Skin of body (tissue), 2 donors: ENCODE results near the gene CLSTN2. TPM values are rescaled to one million over a fixed set of nuclear protein-coding genes. Genes with fewer than 3 reads are reported as not detected.

Source experiments
- DNase-seq: peaks from one replicate; lab custom pipeline; 2025; lab: John Stamatoyannopoulos, UW
- total RNA-seq: library from RNA; depleted of rRNA; stranded (reverse); fragments of >200 nt; gene quantifications from one replicate; pipeline ENCODE4 v1.2.3, GENCODE V29; 2014

Gene CLSTN2
- total RNA-seq, 1 donor from 2014 or later, result 2.9 TPM

DNA sequence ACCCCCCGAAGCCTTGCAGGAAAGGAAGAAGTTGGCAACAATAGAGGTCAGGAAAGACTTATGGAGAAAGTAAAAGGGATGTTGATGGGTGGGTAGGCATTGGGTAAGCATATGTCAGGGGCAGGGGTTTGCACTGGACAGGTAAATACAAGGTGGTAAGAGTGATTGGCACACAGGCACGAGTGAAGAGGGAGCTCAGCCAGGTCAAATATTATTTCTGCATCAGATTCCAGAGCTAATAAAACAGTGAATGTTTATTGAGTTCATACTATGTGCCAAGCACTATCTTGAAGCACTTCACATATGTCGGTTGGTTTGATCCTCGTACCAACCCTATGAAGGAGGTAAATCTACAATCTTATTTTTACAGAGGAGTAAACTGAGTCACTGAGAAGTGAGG is 6.6 kb downstream of the CLSTN2 start:
- no peak for DNase-seq

DNA sequence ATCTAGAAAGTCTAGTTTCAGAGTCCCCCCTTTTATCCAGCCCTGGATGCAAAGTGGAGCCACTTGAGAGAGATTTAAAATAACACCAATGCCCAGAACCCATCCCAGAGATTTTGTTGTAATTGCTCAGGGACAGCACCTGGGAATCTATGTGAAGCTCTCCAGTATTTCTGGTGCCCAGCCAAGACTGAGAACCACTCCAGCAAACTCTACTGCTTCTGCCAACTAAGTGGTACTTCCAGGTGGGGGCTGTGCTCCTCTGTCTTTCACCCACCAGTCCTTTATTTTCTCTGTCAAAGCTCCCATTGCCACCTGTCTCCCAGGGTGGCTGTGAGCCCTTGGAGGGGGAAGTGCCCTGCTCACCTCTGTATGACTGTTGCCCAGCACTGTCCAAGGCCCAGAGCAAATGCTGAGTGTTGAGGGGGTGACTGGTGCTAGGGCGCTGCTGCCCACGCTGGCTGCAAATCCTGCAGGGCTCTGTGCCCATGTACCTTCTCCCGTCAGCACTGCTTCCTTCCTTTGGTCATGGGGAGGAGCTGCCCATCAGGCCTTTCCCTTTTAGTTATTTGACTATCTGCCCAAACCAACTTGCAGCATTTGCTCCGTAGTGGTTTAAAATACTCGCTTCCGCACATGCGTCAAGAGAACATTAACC is 9.4 kb downstream of the CLSTN2 start:
- DNase-seq, result no peak

DNA sequence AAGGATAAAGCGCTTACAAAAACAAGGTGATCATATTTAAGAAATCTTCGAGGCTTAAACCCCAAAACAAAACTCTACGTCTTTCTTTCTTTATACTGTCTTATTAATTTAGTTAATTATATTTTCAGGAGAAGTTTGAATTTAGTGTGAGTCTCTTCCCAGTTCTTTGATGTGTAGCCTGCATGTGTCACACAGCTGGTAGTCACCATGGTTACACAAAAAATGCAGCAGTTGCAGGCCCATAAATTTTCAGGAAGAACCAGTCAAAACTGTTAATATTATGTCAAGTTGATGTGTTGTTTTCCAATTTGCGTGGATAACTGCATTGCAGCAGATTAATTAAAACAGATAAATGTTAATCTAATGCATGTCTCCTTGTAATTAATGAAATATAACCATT is 10.4 kb downstream of the CLSTN2 start:
- DNase-seq, result no peak

DNA sequence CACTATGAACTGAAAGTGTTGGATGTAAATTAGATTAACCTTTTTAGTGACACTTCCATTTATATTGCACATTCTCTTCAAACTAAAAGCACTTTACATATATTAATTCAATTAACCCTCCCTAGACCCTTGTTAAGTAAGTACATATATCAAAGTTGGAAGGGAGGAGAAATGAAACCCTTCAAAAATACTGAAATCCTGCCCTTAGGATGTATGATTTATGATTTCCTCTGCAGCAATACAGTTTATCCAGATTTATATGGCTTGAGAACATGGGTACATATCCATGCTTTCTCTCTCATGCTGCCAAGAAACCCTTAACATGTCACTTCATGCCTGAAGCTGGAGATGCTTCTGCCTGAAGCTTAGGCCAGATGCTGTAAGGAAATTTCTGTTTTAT is 11.0 kb downstream of the CLSTN2 start:
- DNase-seq, result no peak

DNA sequence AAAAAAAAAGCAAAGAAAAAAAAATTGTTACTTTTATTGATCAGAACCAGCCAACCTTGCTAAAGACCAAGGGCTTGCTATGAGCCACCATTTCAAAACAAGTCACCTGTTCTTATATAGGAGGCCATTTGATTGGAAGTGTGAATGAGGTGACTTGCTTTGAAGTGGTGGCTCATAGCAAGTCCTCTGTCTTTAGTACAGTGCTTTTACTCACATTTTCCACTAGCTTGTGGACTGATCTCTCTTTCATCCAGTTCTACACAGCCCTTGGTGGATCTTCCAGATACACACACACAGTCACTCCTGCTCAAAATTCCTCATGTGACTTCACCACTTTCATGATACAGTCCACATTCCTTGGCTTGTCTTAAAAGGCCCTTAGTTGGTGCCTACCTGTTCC is 13.5 kb downstream of the CLSTN2 start:
- DNase-seq, result no peak

DNA sequence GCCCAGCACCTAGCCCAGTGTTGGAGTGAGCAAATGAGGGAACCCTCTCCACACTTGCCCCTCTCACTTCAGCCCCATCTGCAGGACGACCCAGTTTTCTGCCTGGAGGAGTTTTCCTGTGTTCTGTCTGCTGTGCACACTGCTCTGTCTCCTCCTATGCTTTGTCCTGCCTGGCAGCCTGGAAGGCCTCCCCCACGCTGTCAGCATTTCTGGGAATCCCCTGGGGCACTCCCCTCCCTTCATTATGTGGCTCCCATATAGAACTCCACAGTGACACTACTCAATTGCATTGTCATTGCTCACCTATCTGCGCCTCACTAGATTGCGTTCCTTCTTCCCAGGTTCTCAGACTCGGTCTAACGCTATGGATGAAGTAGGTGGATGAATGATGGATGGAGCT is 13.9 kb downstream of the CLSTN2 start:
- no peak for DNase-seq

DNA sequence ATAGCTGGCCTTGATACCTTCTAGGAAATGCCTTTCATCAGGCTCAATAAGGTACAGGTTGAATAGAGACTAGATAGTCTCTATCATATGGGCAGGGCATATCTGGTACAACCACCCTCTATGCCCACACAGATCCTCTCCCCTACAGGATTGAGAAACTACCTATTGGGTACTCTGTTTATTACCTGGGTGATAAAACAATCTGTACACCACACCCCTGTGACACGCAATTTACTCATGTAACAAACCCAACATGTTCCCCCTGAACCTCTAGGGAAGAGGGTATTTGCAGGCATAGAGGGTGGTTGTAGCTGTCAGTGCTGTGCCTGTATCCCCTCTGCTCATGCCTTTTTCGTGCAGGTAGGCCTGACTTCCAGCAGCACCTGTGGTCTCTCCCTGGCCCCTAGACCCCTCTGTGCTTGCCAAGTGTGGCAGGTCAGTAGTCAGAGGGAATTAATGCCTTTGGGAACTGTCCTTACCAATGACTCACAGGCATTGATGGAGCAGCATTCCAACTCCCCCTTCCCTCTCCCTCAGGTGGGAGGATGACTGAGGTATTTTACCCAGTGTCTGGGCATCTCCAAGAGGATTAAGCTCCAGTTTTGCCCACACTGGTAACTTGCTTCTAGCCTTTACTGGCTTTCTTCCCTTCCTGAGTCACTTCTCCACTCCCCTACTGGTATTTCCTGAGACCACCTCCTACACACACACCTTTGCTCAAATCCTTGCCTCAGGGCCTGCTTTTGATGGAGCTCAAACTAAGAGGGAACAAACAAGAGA is 18.3 kb downstream of the CLSTN2 start:
- DNase-seq, result no peak

DNA sequence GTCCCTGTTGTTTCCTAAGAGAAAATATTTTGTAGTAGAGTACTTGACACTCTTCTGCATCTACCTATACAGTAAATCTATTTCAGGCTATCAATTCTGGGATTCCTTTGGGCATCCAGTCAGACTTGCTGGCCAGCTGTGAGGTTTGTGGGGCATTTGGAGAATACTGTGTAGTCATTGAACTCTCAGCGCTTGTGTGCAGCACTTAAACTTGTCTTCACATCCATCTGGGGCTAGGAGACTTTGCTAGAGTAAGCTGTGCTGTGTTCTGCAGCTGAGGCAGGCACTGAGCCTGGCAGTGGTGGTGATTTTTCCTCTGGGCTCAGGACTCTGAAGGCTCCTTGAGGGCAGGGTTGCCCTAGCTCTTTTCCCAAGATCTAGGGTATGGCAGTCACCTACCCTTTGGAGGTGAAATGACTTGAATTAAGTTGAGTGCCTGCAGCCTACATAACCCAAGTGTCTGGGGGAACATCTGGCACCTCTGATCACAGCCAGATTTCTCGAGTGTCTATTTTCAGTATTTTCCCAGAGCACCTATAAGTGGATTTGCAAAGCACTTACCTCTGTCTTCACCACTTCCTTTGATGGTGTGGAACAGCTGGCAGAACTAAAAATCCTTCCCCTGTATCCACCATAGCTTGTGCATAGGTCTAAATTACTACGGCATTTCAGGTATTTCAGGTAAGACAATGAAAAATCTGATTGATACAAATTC is 19.3 kb downstream of the CLSTN2 start:
- DNase-seq, result no peak

DNA sequence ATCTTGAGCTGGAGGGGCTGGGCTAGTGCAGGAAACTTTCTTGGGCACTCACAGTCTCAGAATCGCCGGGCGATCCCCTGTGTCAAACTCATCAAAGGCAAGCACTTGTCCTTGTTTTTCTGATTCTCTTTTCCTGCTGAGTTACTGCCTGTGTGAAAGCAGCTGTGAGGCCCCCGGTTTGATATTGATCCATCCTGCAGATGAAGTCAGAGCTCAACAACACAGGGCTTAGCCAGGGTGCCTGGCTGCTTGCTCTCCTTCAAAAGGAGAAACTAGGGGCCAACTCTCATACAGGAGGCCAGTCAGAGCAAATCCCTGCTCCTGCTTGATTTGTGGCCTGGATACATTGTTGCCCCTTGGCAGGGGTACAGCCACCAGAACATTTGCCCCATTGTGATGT is 22.9 kb downstream of the CLSTN2 start:
- no peak for DNase-seq

DNA sequence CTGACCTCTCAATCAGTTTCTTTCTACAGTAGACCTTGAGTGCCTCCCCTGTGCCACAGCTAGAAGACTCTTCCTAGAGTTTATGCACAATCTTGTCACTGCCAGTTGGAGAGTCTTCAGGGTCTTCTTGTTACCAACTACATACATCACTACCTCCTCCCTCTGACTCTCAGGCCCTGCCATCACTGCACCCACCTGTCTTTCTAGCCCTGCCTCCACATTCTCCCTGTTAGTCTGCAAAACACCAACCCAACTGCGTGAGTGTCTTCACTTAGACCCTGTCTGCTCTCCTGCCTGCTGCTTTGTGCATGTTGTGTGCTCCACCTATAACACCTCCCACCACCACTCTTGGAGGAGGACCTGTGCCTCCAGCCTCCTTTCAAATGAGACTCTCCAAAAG is 34.4 kb downstream of the CLSTN2 start:
- no peak for DNase-seq

DNA sequence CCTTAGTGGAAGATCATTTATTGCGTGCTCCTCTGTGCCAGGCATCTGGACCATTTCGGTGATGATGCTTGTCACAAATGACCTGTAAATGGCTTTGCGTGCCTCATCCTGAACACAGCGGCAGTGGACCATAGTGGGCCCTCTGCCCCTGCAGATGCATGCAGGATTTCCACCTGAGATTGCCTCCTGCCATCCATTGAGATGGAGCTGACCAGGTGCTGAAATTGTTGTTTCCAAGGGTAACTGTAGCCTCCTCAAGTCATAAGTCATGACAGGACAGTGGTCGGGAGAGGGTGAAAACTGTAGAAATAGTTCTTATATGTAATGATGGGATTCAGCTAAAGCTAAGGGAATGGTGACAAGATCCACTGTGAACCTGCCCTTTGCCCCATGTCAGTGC is 35.5 kb downstream of the CLSTN2 start:
- DNase-seq, result no peak

DNA sequence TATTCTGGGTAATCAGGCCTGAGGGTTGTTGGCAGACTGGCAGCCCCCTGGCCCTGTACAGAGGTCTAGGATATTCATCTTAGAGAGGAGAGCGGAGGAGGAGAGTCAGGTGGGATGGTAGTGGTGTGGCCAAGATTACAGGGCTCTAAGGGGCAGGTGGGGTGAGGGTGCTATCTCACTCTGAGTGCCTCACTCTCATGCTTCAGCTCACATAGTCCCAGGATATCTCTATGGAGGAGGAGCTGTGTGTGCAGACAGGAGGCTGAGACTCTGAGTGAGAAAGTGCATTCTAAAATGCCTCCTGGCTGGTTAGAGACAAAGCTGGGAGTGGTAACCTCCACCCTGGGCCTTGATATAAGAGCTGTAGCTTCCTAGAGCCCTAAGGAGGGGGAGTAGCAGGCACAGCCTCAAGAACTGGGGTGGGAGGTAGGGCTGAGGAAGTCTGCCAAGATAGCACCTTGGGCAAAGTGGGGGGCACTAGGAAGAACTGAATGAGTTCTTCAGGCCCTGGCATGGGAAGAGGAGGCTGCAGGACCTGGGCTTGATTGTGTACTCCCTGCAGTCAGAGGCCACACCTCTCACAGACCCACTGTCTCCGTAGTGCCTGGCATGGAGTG is 39.9 kb downstream of the CLSTN2 start:
- no peak for DNase-seq

DNA sequence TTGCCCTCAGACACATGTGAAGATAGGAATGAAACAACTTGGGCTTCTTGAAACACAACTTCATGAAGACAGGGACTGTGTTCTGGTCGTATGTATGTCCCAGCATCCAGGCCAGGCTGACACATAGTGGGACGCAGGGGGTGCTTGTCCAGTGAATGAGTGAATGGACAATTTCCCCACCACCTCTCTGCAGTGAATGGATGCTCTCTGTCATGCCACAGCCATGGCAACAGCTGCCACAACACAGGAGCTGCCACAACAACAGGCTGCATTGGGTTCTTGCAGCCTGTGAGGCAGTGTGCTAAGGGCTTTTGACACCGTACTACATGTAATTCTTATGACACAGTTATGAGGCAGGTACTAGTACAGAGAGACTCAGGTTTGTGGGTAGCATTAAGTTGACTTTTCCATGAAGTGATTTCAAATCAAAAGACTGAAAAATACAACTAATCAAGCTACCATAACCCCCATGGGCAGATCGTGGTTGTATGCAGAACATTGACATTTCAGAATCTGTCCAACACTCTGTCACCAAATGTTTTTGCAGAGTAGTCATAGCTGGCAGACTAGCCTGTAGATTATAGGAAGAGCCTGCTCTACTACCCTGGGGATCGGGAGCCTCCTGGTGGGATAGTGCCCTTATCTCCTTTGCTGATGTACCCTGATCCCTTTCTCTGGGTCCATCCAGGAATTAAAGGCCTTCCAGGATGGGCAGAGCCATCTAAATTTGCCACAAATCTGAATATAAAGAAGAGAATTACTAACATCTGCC is 40.8 kb downstream of the CLSTN2 start:
- peak; percentile 41 for DNase-seq

DNA sequence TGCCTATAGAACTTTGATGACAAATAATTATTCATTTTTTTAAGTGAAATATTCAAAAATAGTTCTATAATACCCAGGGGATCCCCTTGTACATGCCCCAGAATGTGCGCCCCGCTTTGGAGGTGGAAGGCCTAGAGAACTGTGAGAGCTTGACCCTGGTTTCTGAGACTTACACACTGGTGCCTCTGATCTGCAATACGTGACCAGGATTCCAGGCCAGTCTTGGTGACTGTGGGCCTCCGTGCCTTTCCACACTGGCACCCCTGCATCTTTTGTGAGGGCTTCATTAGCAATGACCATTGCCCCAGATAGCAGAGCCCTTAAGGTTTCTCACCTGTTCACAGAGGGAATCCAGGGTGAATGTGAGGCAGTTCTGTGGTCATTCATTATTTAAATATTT is 44.0 kb downstream of the CLSTN2 start:
- no peak for DNase-seq

DNA sequence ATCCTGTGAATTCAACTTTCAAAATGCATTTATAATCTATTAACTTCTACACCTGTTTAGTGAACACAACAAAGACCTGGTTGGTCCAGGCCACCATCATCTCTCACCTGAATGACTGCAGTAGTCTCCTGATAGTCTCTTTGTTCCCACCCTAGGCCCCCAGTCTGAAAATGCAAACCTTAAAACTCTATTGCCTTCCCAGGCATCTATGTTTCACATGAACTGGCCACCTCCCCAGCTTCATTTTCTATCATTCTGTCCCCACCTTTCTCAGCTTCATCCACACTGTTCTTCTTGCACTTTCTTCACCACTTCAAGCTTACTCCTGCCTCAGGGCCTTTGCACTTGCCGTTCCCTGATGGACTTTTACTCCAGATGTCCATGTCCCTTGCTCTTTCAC is 45.0 kb downstream of the CLSTN2 start:
- no peak for DNase-seq

DNA sequence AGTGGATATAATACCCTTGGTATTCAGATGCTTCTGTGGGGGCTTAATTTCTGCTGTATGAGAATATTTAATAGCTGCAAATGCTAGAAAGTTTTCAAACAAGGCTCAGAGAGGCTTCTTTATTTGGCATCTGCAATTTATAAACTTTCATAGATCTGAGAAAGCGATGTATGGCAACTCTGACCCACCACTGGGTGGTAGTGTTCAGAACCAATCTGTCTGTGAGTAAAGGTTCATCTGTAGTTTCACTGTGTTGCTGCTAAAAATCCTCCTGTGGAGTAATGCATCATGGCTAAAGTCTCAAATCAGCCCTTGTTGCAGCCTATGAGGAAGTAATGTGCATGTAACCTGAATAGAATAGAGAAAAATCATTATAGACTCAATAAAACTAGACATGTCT is 47.4 kb downstream of the CLSTN2 start:
- DNase-seq, result no peak

DNA sequence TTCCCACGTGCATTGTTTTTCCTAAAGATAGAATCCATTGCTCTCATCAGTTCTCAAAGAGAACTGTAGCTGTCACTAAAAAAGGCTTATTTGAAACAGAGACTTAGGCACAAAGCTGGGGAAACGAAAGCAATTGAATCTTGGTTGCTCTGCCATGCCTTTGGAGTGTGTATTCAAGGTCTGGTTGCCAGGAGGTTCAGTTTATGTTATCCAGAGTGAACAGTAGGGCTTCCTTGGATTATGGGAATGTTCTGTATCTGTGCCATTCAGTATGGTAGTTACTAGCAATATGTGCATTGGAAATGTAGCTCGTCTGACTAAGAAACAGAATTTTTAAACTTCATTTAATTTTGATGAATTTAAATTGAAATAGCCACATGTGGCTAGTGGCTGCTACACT is 50.6 kb downstream of the CLSTN2 start:
- DNase-seq, result no peak

DNA sequence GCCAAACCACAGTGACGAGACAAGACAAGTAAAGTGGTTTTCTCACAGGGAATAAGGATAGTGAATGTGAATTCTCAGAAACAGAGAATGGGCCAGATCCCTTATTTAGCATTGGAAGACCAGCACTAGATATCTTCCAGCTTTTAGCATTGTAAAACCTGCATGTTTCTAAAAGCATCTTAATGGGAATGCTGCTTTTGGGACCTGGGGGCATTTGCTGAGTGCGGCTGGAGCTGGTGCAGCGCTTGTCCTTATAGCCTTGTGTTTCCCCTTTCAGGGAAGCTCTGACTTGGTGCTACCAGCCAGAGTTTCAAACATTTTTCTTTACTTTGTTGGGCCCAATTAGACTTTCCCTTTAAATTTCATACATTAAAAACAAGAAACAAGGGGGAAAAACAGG is 52.9 kb downstream of the CLSTN2 start:
- no peak for DNase-seq

DNA sequence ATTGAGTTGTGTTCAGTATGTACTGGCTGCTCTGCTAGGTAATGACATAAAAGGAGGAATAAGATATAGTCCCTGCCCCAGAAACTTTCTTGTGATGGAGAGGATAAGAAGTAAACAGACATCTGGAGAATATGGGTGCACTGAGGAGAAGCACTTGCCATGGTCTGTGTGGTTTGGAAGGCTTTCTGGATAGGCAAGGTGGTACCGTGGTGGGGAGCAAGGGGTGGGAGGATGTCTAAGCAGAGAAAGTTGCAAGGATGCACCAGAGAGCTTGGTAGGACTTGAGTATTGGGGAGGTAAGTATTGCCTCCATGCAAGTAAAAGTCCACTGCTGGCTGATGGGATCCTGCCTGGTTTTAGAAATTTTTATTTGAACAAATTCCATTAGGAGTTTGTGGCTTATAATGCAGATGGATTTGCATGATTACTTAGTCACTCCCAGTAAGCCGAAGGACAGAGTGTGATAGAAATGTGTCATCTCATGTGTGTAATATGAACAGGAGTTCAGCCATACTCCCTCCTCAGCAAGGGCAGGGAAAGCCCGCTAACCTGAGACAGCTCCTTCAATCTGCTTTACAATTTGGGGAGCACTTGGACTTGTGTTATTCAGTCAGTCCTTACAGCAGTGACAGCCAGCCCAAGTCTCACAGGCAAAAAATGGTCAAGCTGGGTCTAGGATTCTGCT is 53.6 kb downstream of the CLSTN2 start:
- no peak for DNase-seq

DNA sequence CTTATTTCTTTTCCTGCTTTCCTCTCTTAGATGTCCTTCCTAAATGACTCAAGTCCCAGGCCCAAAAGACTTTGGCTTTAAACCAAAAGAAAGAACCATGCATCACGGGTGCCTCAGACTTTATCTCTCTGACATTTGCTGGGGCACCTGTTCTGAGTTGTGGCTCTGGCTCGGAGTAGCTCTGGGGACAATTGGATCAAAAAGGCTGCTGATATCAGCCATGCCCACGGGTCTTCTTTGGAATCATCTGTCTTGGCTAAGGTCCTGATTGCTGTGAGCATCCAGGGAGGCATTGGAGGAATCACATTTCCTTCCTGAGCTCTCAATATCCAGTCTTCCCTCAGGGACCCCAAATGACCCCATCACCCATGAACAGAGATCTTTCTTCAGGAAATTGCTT is 59.9 kb downstream of the CLSTN2 start:
- DNase-seq, result no peak

DNA sequence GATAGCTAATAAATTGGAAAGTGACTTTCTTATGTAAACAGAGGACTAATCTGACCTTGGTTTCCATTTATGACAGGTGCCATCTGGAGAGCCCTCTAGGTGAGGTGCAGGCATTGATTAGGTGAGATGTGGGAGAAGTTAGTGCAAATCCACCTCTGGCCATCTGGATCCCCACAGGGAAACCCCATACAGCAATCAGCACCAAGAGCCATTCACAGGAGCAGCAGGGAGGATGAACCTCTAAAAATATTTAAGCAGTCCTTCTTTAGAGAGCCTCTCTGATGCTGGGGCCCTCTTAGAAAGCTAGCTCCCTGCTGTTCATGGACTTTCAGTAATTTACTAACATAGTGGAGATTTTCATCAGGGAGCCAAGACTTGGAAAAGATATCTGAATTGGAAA is 69.3 kb downstream of the CLSTN2 start:
- no peak for DNase-seq
